OCI-LY7 (cell line): ENCODE data around the gene GOLGA3.

ENCODE experiments used
- EZH2phosphoT487 ChIP-seq: fragments of 200-600 bp; sonication (generic); IDR thresholded peaks from 2 replicates; pipeline ENCODE4 v1.6.1; 2018; ENCODE audit warnings: low read depth, borderline replicate concordance, mild to moderate bottlenecking, mixed run types, antibody characterized with exemption, low read length, moderate library complexity, mixed read lengths
- TF ChIP-seq, protein P1 (sequence below): fragments of 200-600 bp; sonication (generic); conservative IDR thresholded peaks from 2 replicates; pipeline ENCODE4 v1.5.1; 2014; ENCODE audit warnings: mild to moderate bottlenecking, antibody characterized with exemption, low read length, moderate library complexity, mixed read lengths

DNA sequence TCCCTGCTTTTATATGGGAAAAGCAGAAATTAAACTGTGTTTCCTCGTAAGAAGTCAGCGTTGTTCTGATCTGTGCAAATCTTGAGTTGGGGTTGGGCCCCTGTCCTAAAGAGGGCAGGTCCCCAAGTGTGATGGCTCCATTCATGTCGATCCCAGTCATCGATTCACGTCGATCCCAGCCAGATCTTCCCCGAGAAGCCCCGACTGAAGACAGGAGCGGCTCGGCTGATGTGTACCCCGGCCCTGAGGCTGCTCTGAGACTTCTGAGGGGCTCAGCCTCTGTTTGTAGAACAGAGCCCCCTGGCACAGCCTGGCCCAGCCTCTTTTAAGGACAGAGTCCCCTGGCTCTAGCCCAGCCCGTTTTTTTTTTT is 108.7 kb downstream of the GOLGA3 start:
- TF ChIP-seq, protein P1, sequence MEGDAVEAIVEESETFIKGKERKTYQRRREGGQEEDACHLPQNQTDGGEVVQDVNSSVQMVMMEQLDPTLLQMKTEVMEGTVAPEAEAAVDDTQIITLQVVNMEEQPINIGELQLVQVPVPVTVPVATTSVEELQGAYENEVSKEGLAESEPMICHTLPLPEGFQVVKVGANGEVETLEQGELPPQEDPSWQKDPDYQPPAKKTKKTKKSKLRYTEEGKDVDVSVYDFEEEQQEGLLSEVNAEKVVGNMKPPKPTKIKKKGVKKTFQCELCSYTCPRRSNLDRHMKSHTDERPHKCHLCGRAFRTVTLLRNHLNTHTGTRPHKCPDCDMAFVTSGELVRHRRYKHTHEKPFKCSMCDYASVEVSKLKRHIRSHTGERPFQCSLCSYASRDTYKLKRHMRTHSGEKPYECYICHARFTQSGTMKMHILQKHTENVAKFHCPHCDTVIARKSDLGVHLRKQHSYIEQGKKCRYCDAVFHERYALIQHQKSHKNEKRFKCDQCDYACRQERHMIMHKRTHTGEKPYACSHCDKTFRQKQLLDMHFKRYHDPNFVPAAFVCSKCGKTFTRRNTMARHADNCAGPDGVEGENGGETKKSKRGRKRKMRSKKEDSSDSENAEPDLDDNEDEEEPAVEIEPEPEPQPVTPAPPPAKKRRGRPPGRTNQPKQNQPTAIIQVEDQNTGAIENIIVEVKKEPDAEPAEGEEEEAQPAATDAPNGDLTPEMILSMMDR = no peak
- TF ChIP-seq EZH2phosphoT487 = no peak
